ENCODE measurements around the gene SPG11. TPM values are rescaled to one million over a fixed set of nuclear protein-coding genes. Genes with fewer than 3 reads are reported as not detected.

SPG11 gene
- total RNA-seq, 2 donors from 2014 or later: 68.1 to 76.0 TPM

- no peak for DNase-seq (ENCODE audit: low spot score)
- ATAC-seq (ENCODE audit: insufficient number of reproducible peaks, low FRiP score, low read depth): no peak
- Histone ChIP-seq H3K4me1 (ENCODE audit: control insufficient read depth in 1 of 2, low read depth in 2 of 2) (no peaks in the 10 kb centered on the region), H3K36me3 (peaks cover 51% of the 10 kb centered on the region), H3K27ac (no peak overlapping the region), H3K9me3 (no peaks in the 10 kb centered on the region), H3K4me3 (no peak overlapping the region), H3K27me3 (replicated peaks; ENCODE audit: insufficient read depth) (no peaks in the 10 kb centered on the region)
- TF ChIP-seq CTCF (IDR thresholded peaks at IDR 0.05): no peak
Observed at GRCh38 chr15:44595246-44595645, 68.2 kb downstream of the SPG11 start.

- TF ChIP-seq CTCF (IDR thresholded peaks at IDR 0.05): no peak
- Histone ChIP-seq H3K27me3 (replicated peaks; ENCODE audit: insufficient read depth) (no peaks in the 10 kb centered on the region), H3K27ac (no peak overlapping the region), H3K9me3 (no peaks in the 10 kb centered on the region), H3K36me3 (peaks cover 52% of the 10 kb centered on the region), H3K4me1 (ENCODE audit: control insufficient read depth in 1 of 2, low read depth in 2 of 2) (no peaks in the 10 kb centered on the region), H3K4me3 (no peak overlapping the region)
- no peak for DNase-seq (ENCODE audit: low spot score)
- ATAC-seq (ENCODE audit: insufficient number of reproducible peaks, low FRiP score, low read depth): no peak
Observed at GRCh38 chr15:44593042-44593736, 70.3 kb downstream of the SPG11 start.

- H3K27ac ChIP-seq: no peak overlapping the region
- H3K9me3 ChIP-seq: no peaks in the 10 kb centered on the region
- peaks cover 54% of the 10 kb centered on the region for H3K36me3 ChIP-seq
- ATAC-seq (ENCODE audit: insufficient number of reproducible peaks, low FRiP score, low read depth) (no peak), DNase-seq (ENCODE audit: low spot score) (no peak)
- no peak overlapping the region for H3K4me3 ChIP-seq
- no peaks in the 10 kb centered on the region for H3K27me3 ChIP-seq (replicated peaks; ENCODE audit: insufficient read depth)
- no peaks in the 10 kb centered on the region for H3K4me1 ChIP-seq (ENCODE audit: control insufficient read depth in 1 of 2, low read depth in 2 of 2)
- no peak for TF ChIP-seq CTCF (IDR thresholded peaks at IDR 0.05)
Observed at GRCh38 chr15:44591326-44591725, 72.1 kb downstream of the SPG11 start.

- TF ChIP-seq CTCF (IDR thresholded peaks at IDR 0.05): no peak
- peaks cover 50% of the 10 kb centered on the region for H3K36me3 ChIP-seq
Observed at GRCh38 chr15:44588541-44588940, 74.9 kb downstream of the SPG11 start.

GRCh38 chr15:44585633-44586032 is 77.8 kb downstream of the SPG11 start:
- ATAC-seq (ENCODE audit: insufficient number of reproducible peaks, low FRiP score, low read depth): no peak
- no peak for DNase-seq (ENCODE audit: low spot score)
- Histone ChIP-seq H3K4me1 (ENCODE audit: control insufficient read depth in 1 of 2, low read depth in 2 of 2) (no peaks in the 10 kb centered on the region), H3K4me3 (no peak overlapping the region), H3K9me3 (no peaks in the 10 kb centered on the region), H3K27me3 (replicated peaks; ENCODE audit: insufficient read depth) (no peaks in the 10 kb centered on the region), H3K36me3 (peaks cover 37% of the 10 kb centered on the region), H3K27ac (no peak overlapping the region)
- no peak for TF ChIP-seq CTCF (IDR thresholded peaks at IDR 0.05)

More at GRCh38 chr15:44588541-44588940, 74.9 kb downstream of the SPG11 start:
- Histone ChIP-seq H3K4me1 (ENCODE audit: control insufficient read depth in 1 of 2, low read depth in 2 of 2) (no peaks in the 10 kb centered on the region), H3K27ac (no peak overlapping the region), H3K27me3 (replicated peaks; ENCODE audit: insufficient read depth) (no peaks in the 10 kb centered on the region), H3K9me3 (no peaks in the 10 kb centered on the region), H3K4me3 (no peak overlapping the region)
- ATAC-seq (ENCODE audit: insufficient number of reproducible peaks, low FRiP score, low read depth) (no peak), DNase-seq (ENCODE audit: low spot score) (no peak)
